Urothelium cell line (cell line): ENCODE data around the gene PGD.
"Not testable (repeated sequence)": the region's sequence is repeated elsewhere in the genome, so short reads cannot be mapped to it uniquely, and the experiment has no call there.

ENCODE experiments used
- DNase-seq: peaks from one replicate; pipeline ENCODE4 v3.0.0; 2011; ENCODE audit warnings: low spot score, mixed read lengths
- FAIRE-seq: peaks from 2 replicates; lab custom pipeline; 2011; peaks lifted over from hg19 to GRCh38; lab: Jason Lieb, UNC

Gene PGD

GRCh38 chr1:10398278-10398733 lies 558 bp upstream of the PGD start:
- DNase-seq (no peak), FAIRE-seq (no peak)

GRCh38 chr1:10399444-10399941 lies 629 bp downstream of the PGD start:
- DNase-seq (no peak), FAIRE-seq (no peak)

GRCh38 chr1:10400013-10400412 lies 1.1 kb downstream of the PGD start:
- FAIRE-seq: no peak

GRCh38 chr1:10401281-10401680 lies 2.4 kb downstream of the PGD start:
- FAIRE-seq: no peak

More at GRCh38 chr1:10400013-10400412, 1.1 kb downstream of the PGD start:
- DNase-seq: no peak

GRCh38 chr1:10402729-10403274 lies 3.9 kb downstream of the PGD start:
- DNase-seq: no peak
- no peak for FAIRE-seq

More at GRCh38 chr1:10401281-10401680, 2.4 kb downstream of the PGD start:
- no peak for DNase-seq

- FAIRE-seq (no peak), DNase-seq (no peak)
Measured at GRCh38 chr1:10407201-10407600, 8.3 kb downstream of the PGD start.

- FAIRE-seq (no peak), DNase-seq (no peak)
Measured at GRCh38 chr1:10415211-10415930, 16.5 kb downstream of the PGD start.

- not testable (repeated sequence) for FAIRE-seq, DNase-seq
Measured at GRCh38 chr1:10415967-10416366, 17.1 kb downstream of the PGD start.

GRCh38 chr1:10418741-10419140 lies 19.9 kb downstream of the PGD start:
- FAIRE-seq, DNase-seq: not testable (repeated sequence)

- FAIRE-seq (no peak), DNase-seq (no peak)
Measured at GRCh38 chr1:10419351-10419750, 20.5 kb downstream of the PGD start.

GRCh38 chr1:10421637-10422036 lies 22.8 kb downstream of the PGD start:
- DNase-seq: no peak
- FAIRE-seq: no peak

- DNase-seq (no peak), FAIRE-seq (no peak)
Measured at GRCh38 chr1:10424034-10424433, 25.2 kb downstream of the PGD start.

GRCh38 chr1:10424651-10425050 lies 25.8 kb downstream of the PGD start:
- no peak for DNase-seq
- FAIRE-seq: no peak

GRCh38 chr1:10425826-10426534 lies 27.1 kb downstream of the PGD start:
- DNase-seq, FAIRE-seq: not testable (repeated sequence)

- not testable (repeated sequence) for DNase-seq, FAIRE-seq
Measured at GRCh38 chr1:10426535-10426848, 27.6 kb downstream of the PGD start.

- FAIRE-seq: no peak
Measured at GRCh38 chr1:10428984-10429383, 30.1 kb downstream of the PGD start.

GRCh38 chr1:10429868-10430215 lies 31.0 kb downstream of the PGD start:
- DNase-seq: no peak
- FAIRE-seq: no peak

More at GRCh38 chr1:10428984-10429383, 30.1 kb downstream of the PGD start:
- no peak for DNase-seq

GRCh38 chr1:10430216-10431069 lies 31.6 kb downstream of the PGD start, which contains the start of gene CENPS:
Gene CENPS, plus strand, starts transcription at chr1:10430433. Its CDS starts 85 bp downstream, at chr1:10430518.
- FAIRE-seq: no peak
- DNase-seq: peak; percentile 98

- FAIRE-seq (no peak), DNase-seq (no peak)
Measured at GRCh38 chr1:10431070-10431730, 32.3 kb downstream of the PGD start.
